HEK293T (cell line): ENCODE measurements around the gene CBLB.

Source experiments
- ARNT ChIP-seq: fragments of 450-650 bp; IDR thresholded peaks from 2 replicates; pipeline ENCODE4 v1.6.1; 2017; ENCODE audit warnings: mild to moderate bottlenecking
- BHLHE40 ChIP-seq: fragments of 450-650 bp; IDR thresholded peaks from 2 replicates; pipeline ENCODE4 v1.6.1; 2016; ENCODE audit warnings: mild to moderate bottlenecking, moderate library complexity, borderline replicate concordance
- ELF4 ChIP-seq: fragments of 450-650 bp; IDR thresholded peaks from 2 replicates; pipeline ENCODE4 v1.6.1; 2017; ENCODE audit warnings: antibody characterized with exemption
- FOXA1 ChIP-seq: fragments of 450-650 bp; IDR thresholded peaks from 2 replicates; pipeline ENCODE4 v1.6.1; 2016; ENCODE audit warnings: mild to moderate bottlenecking
- FOXK2 ChIP-seq: fragments of 450-650 bp; IDR thresholded peaks from 2 replicates; pipeline ENCODE4 v1.6.1; 2016; ENCODE audit warnings: mild to moderate bottlenecking
- FOXM1 ChIP-seq: fragments of 450-650 bp; IDR thresholded peaks from 2 replicates; pipeline ENCODE4 v1.6.1; 2017; ENCODE audit warnings: mild to moderate bottlenecking, borderline replicate concordance
- HDGF ChIP-seq: fragments of 450-650 bp; IDR thresholded peaks from 2 replicates; pipeline ENCODE4 v1.6.1; 2017; ENCODE audit warnings: antibody characterized with exemption, borderline replicate concordance
- L3MBTL2 ChIP-seq: fragments of 450-650 bp; conservative IDR thresholded peaks from 2 replicates; pipeline ENCODE4 v1.6.1; 2016; ENCODE audit warnings: mild to moderate bottlenecking
- NFRKB ChIP-seq: fragments of 450-650 bp; IDR thresholded peaks from 2 replicates; pipeline ENCODE4 v1.6.1; 2016; ENCODE audit warnings: mild to moderate bottlenecking, moderate library complexity
- SUZ12 ChIP-seq: fragments of 450-650 bp; IDR thresholded peaks from 2 replicates; pipeline ENCODE4 v1.6.1; 2016; ENCODE audit warnings: mild to moderate bottlenecking
- TARDBP ChIP-seq: fragments of 450-650 bp; IDR thresholded peaks from 2 replicates; pipeline ENCODE4 v1.6.1; 2016
- ZNF384 ChIP-seq: fragments of 450-650 bp; IDR thresholded peaks from 2 replicates; pipeline ENCODE4 v1.6.1; 2016

GRCh38 chr3:105785803-105786202 lies 83.0 kb downstream of the CBLB start:
- TF ChIP-seq ARNT (no peak), ELF4 (no peak), BHLHE40 (no peak), L3MBTL2 (no peak), FOXM1 (no peak), TARDBP (no peak), HDGF (no peak), NFRKB (no peak), FOXK2 (no peak), FOXA1 (no peak), ZNF384 (no peak), SUZ12 (no peak)
